Natural killer cell (primary cell): ENCODE data around the gene RTP2. TPM values are rescaled to one million over a fixed set of nuclear protein-coding genes. Genes with fewer than 3 reads are reported as not detected.

Experiments used
- ATAC-seq, 3 donors: fragments of 150-1000 bp in 2 of 3; fragments of 200-7000 bp in 1 of 3; cut with Tn5 transposase; 1 replicate in 1 of 3; 2 replicates in 2 of 3; pipeline ENCODE4 v1.10.0; 2021; ENCODE audit warnings: mild to moderate bottlenecking in 2 of 3, moderate library complexity in 2 of 3
- DNase-seq, 2 donors: peaks; one replicate each; pipeline versions ENCODE4 v3.0.0 to v3.0.0-alpha.2; 2013 to 2021; ENCODE audit warnings: mixed read lengths in 1 of 2
- H3K27ac ChIP-seq: one replicate; pipeline ENCODE4 v1.5.1; 2013; ENCODE audit warnings: mild to moderate bottlenecking, low read length
- H3K27me3 ChIP-seq: one replicate; pipeline ENCODE4 v1.6.1; 2013; ENCODE audit warnings: low read length; ENCODE audit not compliant: control insufficient read depth, insufficient read depth
- H3K36me3 ChIP-seq: one replicate; pipeline ENCODE4 v1.6.1; 2013; ENCODE audit warnings: low read length; ENCODE audit not compliant: control insufficient read depth, insufficient read depth
- H3K4me1 ChIP-seq: one replicate; pipeline ENCODE4 v1.6.1; 2013; ENCODE audit warnings: low read length; ENCODE audit not compliant: control insufficient read depth, insufficient read depth
- H3K4me3 ChIP-seq: one replicate; pipeline ENCODE4 v1.5.1; 2013; ENCODE audit warnings: low read length
- H3K9me3 ChIP-seq: one replicate; pipeline ENCODE4 v1.6.1; 2013; ENCODE audit warnings: low read length; ENCODE audit not compliant: control insufficient read depth, insufficient read depth
- H3K27ac Mint-ChIP-seq, 2 donors: one replicate each; pipeline ENCODE4 v1.8.0; 2022; ENCODE audit warnings: mild to moderate bottlenecking in 2 of 2, mixed read lengths in 2 of 2, moderate library complexity in 1 of 2
- H3K27me3 Mint-ChIP-seq, 2 donors: one replicate each; pipeline ENCODE4 v1.8.0; 2022; ENCODE audit warnings: low read depth in 2 of 2, mixed read lengths in 2 of 2
- H3K36me3 Mint-ChIP-seq: one replicate; pipeline ENCODE4 v1.8.0; 2022; ENCODE audit warnings: mixed read lengths
- H3K4me1 Mint-ChIP-seq, 2 donors: one replicate each; pipeline ENCODE4 v1.8.0; 2022; ENCODE audit warnings: mixed read lengths in 2 of 2
- H3K4me3 Mint-ChIP-seq: one replicate; pipeline ENCODE4 v1.8.0; 2022; ENCODE audit warnings: mild to moderate bottlenecking, moderate library complexity, mixed read lengths
- H3K9me3 Mint-ChIP-seq, 2 donors: one replicate each; pipeline ENCODE4 v1.8.0; 2022; ENCODE audit warnings: mixed read lengths in 2 of 2
- CTCF ChIP-seq: fragments of 200-600 bp; IDR thresholded peaks from one replicate; pipeline ENCODE4 v1.8.0; 2022; ENCODE audit warnings: antibody characterized with exemption
- WGBS: methylation state at CpG from one replicate; pipeline ENCODE4 v1.1.7; 2013; ENCODE audit warnings: missing lambda C conversion rate; ENCODE audit not compliant: insufficient coverage; 5-methylcytosine and 5-hydroxymethylcytosine counted together
- intact Hi-C: fragments of 100-400 bp; cut with micrococcal nuclease; formaldehyde crosslinking; loops from one replicate; pipeline ENCODE4 v1.14.2; 2022
- total RNA-seq, 4 donors: library from RNA; stranded (reverse); fragments of 120-200 nt in 1 of 4; gene quantifications; one replicate each; pipeline versions ENCODE4 v1.2.3 to v1.2.4, GENCODE V29; 2013 to 2022

Gene RTP2
- total RNA-seq, 3 donors from 2014 or later (not counting 1 experiment from before 2014, with no cell fraction given) = not detected

DNA sequence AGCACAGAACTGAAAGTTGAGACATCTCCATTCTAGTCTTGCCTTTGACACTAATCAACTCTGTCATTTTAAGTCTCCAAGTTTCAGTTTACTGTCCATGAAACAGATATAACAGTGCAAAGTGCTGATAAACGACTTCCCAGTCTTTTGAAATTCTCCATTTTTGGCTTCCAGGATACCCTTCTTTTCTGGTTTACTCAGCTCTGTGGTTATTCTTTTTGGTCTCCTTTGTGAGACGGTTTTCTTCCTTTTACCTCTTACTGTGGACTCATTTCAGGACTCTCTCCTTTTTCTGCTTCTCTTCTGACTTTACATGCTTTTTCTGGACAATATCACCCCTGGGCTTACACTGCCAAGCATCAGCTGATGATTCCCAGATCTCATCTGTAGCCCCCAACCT is 51.1 kb downstream of the RTP2 start:
- H3K36me3 Mint-ChIP-seq = no peaks in the 10 kb centered on the region
- Histone ChIP-seq H3K4me3 (no peak overlapping the region), H3K27ac (no peak overlapping the region), H3K36me3 (no peaks in the 10 kb centered on the region), H3K27me3 (no peaks in the 10 kb centered on the region), H3K4me1 (no peaks in the 10 kb centered on the region), H3K9me3 (no peaks in the 10 kb centered on the region)
- no peak for TF ChIP-seq CTCF
- no peak for ATAC-seq
- H3K27ac Mint-ChIP-seq = no peak overlapping the region
- peaks cover 31 to 60% of the 10 kb centered on the region in 2 donors for H3K27me3 Mint-ChIP-seq
- DNase-seq = no peak
- H3K4me1 Mint-ChIP-seq = no peaks in the 10 kb centered on the region
- intact Hi-C loops = no loop called here
- H3K9me3 Mint-ChIP-seq = no peaks in the 10 kb centered on the region
- H3K4me3 Mint-ChIP-seq = no peak overlapping the region
- WGBS = 66% methylated on average over 2 of the region's 2 CpGs

Other genes with a start within 250 kb of the RTP2 start
- gene SST, start 32.2 kb downstream of the RTP2 start, total RNA-seq = not detected
- 10 to 100 TPM; 41.0 to 59.0 (median 45.2) TPM for gene BCL6, start 42.9 kb upstream of the RTP2 start, total RNA-seq